ENCODE results near the gene GJB2. TPM values are rescaled to one million over a fixed set of nuclear protein-coding genes. Genes with fewer than 3 reads are reported as not detected.
A peak's percentile ranks its signal among the peaks of the same experiment; 100 is the strongest.

GJB2 gene
- total RNA-seq (ENCODE audit: low replicate concordance): 0.18 TPM in 1 of 2 replicates, not detected in the other

- TF ChIP-seq CTCF (IDR thresholded peaks at IDR 0.05; ENCODE audit: insufficient read depth, low read length): no peak
- DNase-seq (ENCODE audit: low read depth): no peak
- peak within 1 kb of the TSS; percentile 51 for H3K4me3 ChIP-seq (ENCODE audit: low read depth, low read length)
Measured at GRCh38 chr13:20192836-20193161, at the start of gene GJB2. TSS of gene GJB2 (minus strand) at chr13:20192938. CDS start at chr13:20189581, 3,357 bp downstream.

DNA sequence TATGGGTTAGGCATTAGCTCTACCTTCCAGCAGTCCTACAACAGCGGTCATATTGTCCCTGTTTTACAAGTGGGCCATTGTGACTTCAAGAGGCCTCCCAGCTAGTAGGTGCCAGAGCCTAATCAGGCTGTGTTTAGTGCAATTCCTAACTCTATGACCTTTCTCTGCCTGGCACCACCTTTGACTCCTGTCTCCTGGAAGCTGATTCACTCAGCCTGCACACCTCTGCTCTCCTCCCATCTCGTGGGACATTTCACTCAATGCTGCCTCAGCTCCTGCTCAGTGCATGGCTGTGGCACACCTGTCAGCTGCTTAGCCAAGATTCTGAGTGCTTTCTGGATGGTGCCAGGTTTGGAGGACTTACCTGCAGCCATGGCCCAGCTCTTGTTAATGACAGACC lies 48.9 kb upstream of the GJB2 start:
- TF ChIP-seq CTCF (IDR thresholded peaks at IDR 0.05; ENCODE audit: insufficient read depth, low read length): no peak
- no peak overlapping the region for H3K4me3 ChIP-seq (ENCODE audit: low read depth, low read length)
- DNase-seq (ENCODE audit: low read depth): no peak

GRCh38 chr13:20239748-20240147 lies 47.0 kb upstream of the GJB2 start:
- no peak for DNase-seq (ENCODE audit: low read depth)
- H3K4me3 ChIP-seq (ENCODE audit: low read depth, low read length): no peak overlapping the region
- TF ChIP-seq CTCF (IDR thresholded peaks at IDR 0.05; ENCODE audit: insufficient read depth, low read length): no peak

DNA sequence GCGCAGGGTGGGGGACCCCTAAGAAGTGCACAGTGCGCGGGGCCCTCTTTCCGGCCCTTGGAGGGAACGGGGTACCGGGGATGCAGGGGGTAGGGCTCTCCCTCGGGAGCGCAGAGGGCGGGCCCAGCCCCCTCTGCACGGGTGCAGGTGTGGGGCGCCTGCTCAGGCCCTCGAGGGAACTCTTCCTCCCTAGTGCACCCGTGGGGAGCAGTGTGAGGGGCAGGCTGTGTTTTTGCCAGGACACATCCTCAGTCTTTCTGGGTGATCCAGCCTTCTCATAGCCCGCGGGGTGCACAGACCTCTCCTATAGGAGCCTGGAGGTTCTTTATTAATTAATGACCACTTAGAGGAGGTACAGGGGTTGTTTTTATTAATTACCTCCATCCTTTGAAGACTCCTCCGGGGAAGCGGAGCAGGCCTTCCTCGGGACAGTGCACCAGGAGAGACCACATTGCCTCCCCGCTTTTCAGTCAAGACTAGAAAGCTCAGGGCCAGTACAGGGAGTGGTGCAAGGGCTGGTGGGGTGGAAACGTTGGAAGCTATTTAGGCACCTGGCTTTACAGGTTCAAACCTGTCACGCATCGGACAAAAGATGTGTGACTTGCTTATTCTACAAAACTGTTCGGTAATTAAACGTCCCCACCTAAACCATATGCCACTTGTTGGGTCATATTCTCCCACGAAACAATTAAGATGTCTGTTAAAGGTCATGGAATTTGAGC lies 40.0 kb upstream of the GJB2 start:
- no peak for TF ChIP-seq CTCF (IDR thresholded peaks at IDR 0.05; ENCODE audit: insufficient read depth, low read length)
- no peak for DNase-seq (ENCODE audit: low read depth)
- H3K4me3 ChIP-seq (ENCODE audit: low read depth, low read length): no peak overlapping the region

DNA sequence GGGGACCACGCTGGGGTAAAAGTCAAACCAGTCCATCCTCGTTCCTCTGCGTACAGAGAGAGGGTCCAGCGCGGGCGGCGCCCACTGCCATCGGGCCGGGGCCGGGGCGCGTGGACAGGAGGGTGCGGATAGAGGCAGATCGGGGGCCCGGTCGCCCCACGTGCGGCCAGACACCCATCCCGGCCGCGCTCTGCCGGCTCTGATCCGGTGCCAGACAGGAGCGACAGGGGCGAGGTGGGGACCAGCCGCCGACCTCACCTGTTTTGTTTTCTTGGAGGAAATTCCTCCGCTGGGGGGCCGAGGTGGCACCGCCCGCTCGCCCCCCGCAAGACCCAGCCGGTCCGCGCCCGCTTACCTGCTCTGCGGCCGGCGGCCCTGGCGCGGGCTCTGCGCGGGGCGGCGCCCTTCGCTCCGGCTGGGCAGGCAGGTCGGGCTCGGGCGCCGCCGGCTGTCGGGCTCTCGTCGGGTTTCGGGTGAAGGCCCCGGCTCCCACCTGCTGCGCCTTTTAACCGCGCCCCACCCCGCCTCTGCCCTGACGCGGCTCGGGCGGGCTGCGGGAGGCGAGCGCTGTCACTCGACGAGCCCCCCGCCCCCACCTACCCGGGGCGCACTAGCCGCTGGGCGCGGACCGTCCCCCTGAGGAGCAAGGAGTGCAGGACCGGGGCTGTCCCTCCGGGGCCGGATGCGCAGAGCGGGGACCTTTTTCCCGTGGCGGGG lies 39.3 kb upstream of the GJB2 start, which contains the start of gene GJB6:
GJB6 (minus strand) TSS at position 481 of the 717 bp plus-strand sequence. CDS start 8,839 bp downstream, outside the sequence.
- TF ChIP-seq CTCF (IDR thresholded peaks at IDR 0.05; ENCODE audit: insufficient read depth, low read length): no peak
- no peak within 1 kb of the TSS for H3K4me3 ChIP-seq (ENCODE audit: low read depth, low read length)
- no peak for DNase-seq (ENCODE audit: low read depth)

GRCh38 chr13:20230913-20231838 lies 38.4 kb upstream of the GJB2 start:
- DNase-seq (ENCODE audit: low read depth): no peak
- no peak for TF ChIP-seq CTCF (IDR thresholded peaks at IDR 0.05; ENCODE audit: insufficient read depth, low read length)
- no peak overlapping the region for H3K4me3 ChIP-seq (ENCODE audit: low read depth, low read length)

Data from fibroblast of the aortic adventitia (primary cell).